Central memory CD8-positive, alpha-beta T cell (primary cell): ENCODE results near the gene WFDC11.
A peak's percentile ranks its signal among the peaks of the same experiment; 100 is the strongest.
"Not testable (repeated sequence)": the region's sequence is repeated elsewhere in the genome, so short reads cannot be mapped to it uniquely, and the experiment has no call there.

ENCODE experiments used
- ATAC-seq: fragments of 150-1000 bp; cut with Tn5 transposase; replicated peaks from 2 replicates; pipeline ENCODE4 v1.10.0; 2022; ENCODE audit warnings: mild to moderate bottlenecking, moderate FRiP score, moderate number of reproducible peaks; ENCODE audit not compliant: poor library complexity, severe bottlenecking; ENCODE audit errors: extremely low read depth
- DNase-seq, 2 donors: peaks; one replicate each; pipeline ENCODE4 v3.0.0; 2021; ENCODE audit warnings: low spot score in 2 of 2
- H3K27ac Mint-ChIP-seq: one replicate; pipeline ENCODE4 v1.8.0; 2022; ENCODE audit warnings: low read depth, mild to moderate bottlenecking, moderate library complexity, mixed read lengths
- H3K27me3 Mint-ChIP-seq: one replicate; pipeline ENCODE4 v1.8.0; 2022; ENCODE audit warnings: mixed read lengths
- H3K36me3 Mint-ChIP-seq: one replicate; pipeline ENCODE4 v1.8.0; 2022; ENCODE audit warnings: mild to moderate bottlenecking, moderate library complexity, mixed read lengths; ENCODE audit not compliant: insufficient read depth
- H3K4me1 Mint-ChIP-seq: one replicate; pipeline ENCODE4 v1.8.0; 2022; ENCODE audit warnings: mixed read lengths
- H3K4me3 Mint-ChIP-seq: one replicate; pipeline ENCODE4 v1.8.0; 2022; ENCODE audit warnings: mild to moderate bottlenecking, moderate library complexity, mixed read lengths
- H3K9me3 Mint-ChIP-seq: one replicate; pipeline ENCODE4 v1.8.0; 2022; ENCODE audit warnings: mixed read lengths

The WFDC11 gene

GRCh38 chr20:45647441-45648050 lies 22.5 kb downstream of the WFDC11 start:
- H3K4me3 Mint-ChIP-seq: no peak overlapping the region
- no peaks in the 10 kb centered on the region for H3K4me1 Mint-ChIP-seq
- peaks cover 45% of the 10 kb centered on the region for H3K27me3 Mint-ChIP-seq
- no peaks in the 10 kb centered on the region for H3K36me3 Mint-ChIP-seq
- no peak overlapping the region for H3K27ac Mint-ChIP-seq
- no peak for ATAC-seq
- H3K9me3 Mint-ChIP-seq: no peaks in the 10 kb centered on the region
- no peak for DNase-seq

DNA sequence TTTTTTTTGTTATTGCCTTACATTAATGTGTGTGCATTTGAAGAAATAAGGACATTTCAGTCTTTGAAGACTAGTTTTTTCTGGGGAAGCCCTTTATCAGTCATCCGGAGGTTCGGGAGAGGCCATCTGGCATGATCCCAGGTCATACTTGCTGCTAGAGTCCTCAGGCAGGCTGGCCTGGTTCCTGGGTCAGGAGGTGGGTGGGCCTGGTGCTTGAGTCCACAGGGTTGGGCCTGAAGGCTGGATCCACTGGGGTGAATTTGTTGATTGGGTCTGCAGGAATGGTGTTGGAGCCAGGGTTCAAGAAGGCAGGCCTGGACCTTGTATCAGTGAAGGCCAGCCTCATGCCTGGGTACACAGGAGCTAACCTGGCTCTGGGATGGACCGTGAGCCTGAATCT lies 23.2 kb downstream of the WFDC11 start:
- no peak for DNase-seq
- H3K9me3 Mint-ChIP-seq: no peaks in the 10 kb centered on the region
- no peaks in the 10 kb centered on the region for H3K4me1 Mint-ChIP-seq
- no peak overlapping the region for H3K4me3 Mint-ChIP-seq
- H3K36me3 Mint-ChIP-seq: no peaks in the 10 kb centered on the region
- no peak overlapping the region for H3K27ac Mint-ChIP-seq
- H3K27me3 Mint-ChIP-seq: peaks cover 46% of the 10 kb centered on the region
- no peak for ATAC-seq

GRCh38 chr20:45645869-45646268 lies 24.2 kb downstream of the WFDC11 start:
- not testable (repeated sequence) for H3K4me3 Mint-ChIP-seq, DNase-seq, H3K36me3 Mint-ChIP-seq, H3K27ac Mint-ChIP-seq, H3K9me3 Mint-ChIP-seq, H3K4me1 Mint-ChIP-seq, ATAC-seq
- peaks cover 43% of the 10 kb centered on the region for H3K27me3 Mint-ChIP-seq

- DNase-seq, H3K4me3 Mint-ChIP-seq, H3K27ac Mint-ChIP-seq, H3K9me3 Mint-ChIP-seq, H3K36me3 Mint-ChIP-seq, ATAC-seq, H3K4me1 Mint-ChIP-seq: not testable (repeated sequence)
- peaks cover 44% of the 10 kb centered on the region for H3K27me3 Mint-ChIP-seq
Observed at GRCh38 chr20:45641076-45641475, 29.0 kb downstream of the WFDC11 start.

DNA sequence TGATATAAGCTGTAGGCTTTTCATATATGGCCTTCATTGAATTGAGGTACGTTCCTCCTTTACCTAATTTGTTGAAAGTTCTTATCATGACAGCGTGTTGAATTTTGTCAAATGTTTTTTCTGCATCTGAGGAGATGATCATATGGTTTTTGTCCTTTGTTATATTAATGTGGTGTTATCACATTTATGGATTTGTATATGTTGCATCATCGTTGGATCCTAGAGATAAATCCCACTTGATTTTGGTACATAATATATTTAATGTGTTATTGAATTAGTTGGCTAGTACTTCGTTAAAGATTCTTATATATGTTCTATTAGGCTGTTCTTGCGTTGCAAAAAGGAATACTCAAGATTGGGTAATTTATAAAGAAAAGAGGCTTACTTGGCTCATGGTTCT lies 30.4 kb downstream of the WFDC11 start:
- Mint-ChIP-seq H3K27me3 (peaks cover 41% of the 10 kb centered on the region), H3K4me3 (no peak overlapping the region), H3K9me3 (no peaks in the 10 kb centered on the region), H3K36me3 (no peaks in the 10 kb centered on the region), H3K4me1 (no peaks in the 10 kb centered on the region), H3K27ac (no peak overlapping the region)
- ATAC-seq: no peak
- no peak for DNase-seq

DNA sequence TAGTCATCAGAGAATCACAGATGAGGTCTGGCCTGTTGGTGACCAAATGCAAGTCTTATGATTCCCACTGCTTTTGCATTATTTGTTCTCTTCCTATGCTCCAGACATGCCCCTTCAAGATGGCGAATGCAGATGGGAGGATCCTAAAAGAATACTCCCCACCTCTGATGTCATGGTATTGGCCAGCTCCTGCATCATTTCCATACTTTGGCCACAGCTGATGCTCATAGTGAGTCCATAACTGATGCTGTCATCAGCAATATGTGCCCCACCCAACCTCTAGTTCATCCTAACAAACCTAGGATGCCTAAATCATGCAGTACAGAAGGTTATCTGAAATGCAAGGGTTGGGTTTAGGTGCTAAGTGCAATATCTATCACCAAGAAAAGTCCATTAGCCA lies 33.5 kb downstream of the WFDC11 start:
- ATAC-seq: no peak

GRCh38 chr20:45631184-45631583 lies 38.9 kb downstream of the WFDC11 start, which contains the start of gene WFDC9:
WFDC9 (minus strand) TSS chr20:45631284; CDS start chr20:45610181, 21,103 bp downstream.
- ATAC-seq (no peak), DNase-seq (no peak)
- Mint-ChIP-seq H3K9me3 (no peaks in the 10 kb centered on the region), H3K27me3 (peaks cover 66% of the 10 kb centered on the region), H3K36me3 (no peaks in the 10 kb centered on the region), H3K4me1 (no peaks in the 10 kb centered on the region), H3K4me3 (no peak within 1 kb of the TSS), H3K27ac (no peak within 1 kb of the TSS)

More for the DNA sequence above, 33.5 kb downstream of the WFDC11 start:
- Mint-ChIP-seq H3K27ac (no peak overlapping the region), H3K27me3 (peaks cover 35% of the 10 kb centered on the region), H3K9me3 (no peaks in the 10 kb centered on the region), H3K4me3 (no peak overlapping the region), H3K36me3 (no peaks in the 10 kb centered on the region), H3K4me1 (no peaks in the 10 kb centered on the region)
- DNase-seq: no peak

DNA sequence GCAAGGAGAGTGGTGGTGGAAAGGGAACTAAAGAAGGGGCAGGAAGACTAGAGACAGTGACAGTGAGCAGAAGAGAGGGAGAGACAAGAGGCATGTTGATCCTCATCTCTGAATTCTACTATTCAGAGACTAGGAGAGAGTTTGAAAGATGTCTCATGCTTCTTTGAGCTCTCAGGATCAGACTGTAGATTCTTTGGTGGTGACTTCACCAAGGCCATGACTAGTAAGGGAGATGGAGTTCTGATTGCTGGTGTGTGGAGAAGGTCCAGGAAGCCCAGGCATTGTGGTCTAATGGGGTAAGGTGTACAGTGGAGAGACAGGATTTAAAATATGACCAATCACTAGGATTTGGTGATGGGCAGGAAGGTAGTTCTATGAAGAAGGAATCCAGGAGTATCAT lies 39.7 kb downstream of the WFDC11 start:
- peaks cover 67% of the 10 kb centered on the region for H3K27me3 Mint-ChIP-seq
- no peak for ATAC-seq
- H3K9me3 Mint-ChIP-seq: no peaks in the 10 kb centered on the region
- H3K27ac Mint-ChIP-seq: no peak overlapping the region
- H3K4me1 Mint-ChIP-seq: no peaks in the 10 kb centered on the region
- no peak overlapping the region for H3K4me3 Mint-ChIP-seq
- no peak for DNase-seq
- H3K36me3 Mint-ChIP-seq: no peaks in the 10 kb centered on the region

- H3K36me3 Mint-ChIP-seq: no peaks in the 10 kb centered on the region
- peaks cover 75% of the 10 kb centered on the region for H3K27me3 Mint-ChIP-seq
- no peak for DNase-seq
Observed at GRCh38 chr20:45629496-45630100, 40.4 kb downstream of the WFDC11 start, which contains the start of gene WFDC10A. WFDC10A (plus strand) TSS chr20:45629739; CDS start chr20:45629814, 75 bp downstream.

GRCh38 chr20:45626540-45626939 lies 43.5 kb downstream of the WFDC11 start:
- H3K27me3 Mint-ChIP-seq: peaks cover 61% of the 10 kb centered on the region
- H3K36me3 Mint-ChIP-seq: no peaks in the 10 kb centered on the region
- no peak overlapping the region for H3K4me3 Mint-ChIP-seq
- H3K27ac Mint-ChIP-seq: no peak overlapping the region
- no peak for ATAC-seq
- H3K9me3 Mint-ChIP-seq: no peaks in the 10 kb centered on the region
- no peaks in the 10 kb centered on the region for H3K4me1 Mint-ChIP-seq
- DNase-seq: no peak

More at GRCh38 chr20:45629496-45630100, 40.4 kb downstream of the WFDC11 start, which contains the start of gene WFDC10A:
- Mint-ChIP-seq H3K4me3 (no peak within 1 kb of the TSS), H3K27ac (no peak within 1 kb of the TSS), H3K4me1 (no peaks in the 10 kb centered on the region), H3K9me3 (no peaks in the 10 kb centered on the region)
- ATAC-seq: peak; percentile 52

DNA sequence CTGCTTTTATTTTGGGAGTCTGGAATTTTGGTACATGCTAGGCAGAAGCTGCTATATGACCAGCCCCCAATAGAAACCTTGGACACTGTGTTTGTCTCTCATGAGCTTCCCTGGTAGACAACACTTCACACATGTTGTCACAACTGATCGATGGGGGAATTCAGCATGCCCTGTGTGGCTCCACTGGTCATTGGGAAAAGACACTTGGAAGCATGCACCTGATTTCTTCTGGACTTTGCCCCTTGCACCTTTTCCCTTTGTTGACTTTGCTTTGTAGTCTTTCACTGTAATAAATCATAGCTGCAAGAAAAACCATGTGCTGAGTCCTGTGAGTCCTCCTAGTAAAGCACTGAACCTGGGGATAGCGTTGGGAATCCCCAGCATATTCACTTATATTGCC lies 48.4 kb downstream of the WFDC11 start:
- Mint-ChIP-seq H3K36me3 (no peaks in the 10 kb centered on the region), H3K27ac (no peak overlapping the region), H3K9me3 (no peaks in the 10 kb centered on the region), H3K27me3 (peaks cover 18% of the 10 kb centered on the region), H3K4me3 (no peak overlapping the region), H3K4me1 (no peaks in the 10 kb centered on the region)
- ATAC-seq (no peak), DNase-seq (no peak)

DNA sequence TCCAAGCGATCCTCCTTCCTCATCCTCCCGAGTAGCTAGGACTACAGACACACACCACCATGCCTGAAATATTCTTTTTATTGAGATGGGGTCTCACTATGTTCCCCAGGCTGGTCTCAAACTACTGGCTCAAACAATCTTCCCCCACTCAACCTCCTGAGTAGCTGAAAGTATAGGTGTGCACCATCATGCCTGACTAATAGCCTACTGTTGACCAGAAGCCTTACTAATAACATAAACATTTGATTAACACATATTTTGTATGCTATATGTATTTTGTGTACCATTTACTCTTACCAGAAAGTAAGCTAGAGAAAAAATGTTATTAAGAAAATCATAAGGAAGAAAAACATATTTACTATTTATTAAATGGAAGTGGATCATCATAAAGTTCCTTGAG lies 52.4 kb downstream of the WFDC11 start:
- H3K27ac Mint-ChIP-seq: no peak overlapping the region

GRCh38 chr20:45612314-45612713 lies 57.7 kb downstream of the WFDC11 start:
- H3K27me3 Mint-ChIP-seq: peaks cover 51% of the 10 kb centered on the region
- H3K4me1 Mint-ChIP-seq: no peaks in the 10 kb centered on the region
- no peak for DNase-seq
- no peaks in the 10 kb centered on the region for H3K36me3 Mint-ChIP-seq
- no peak for ATAC-seq
- H3K4me3 Mint-ChIP-seq: no peak overlapping the region
- no peak overlapping the region for H3K27ac Mint-ChIP-seq
- no peaks in the 10 kb centered on the region for H3K9me3 Mint-ChIP-seq

More for the DNA sequence above, 52.4 kb downstream of the WFDC11 start:
- ATAC-seq: no peak
- Mint-ChIP-seq H3K27me3 (peaks cover 6% of the 10 kb centered on the region), H3K36me3 (no peaks in the 10 kb centered on the region), H3K4me3 (no peak overlapping the region), H3K4me1 (no peaks in the 10 kb centered on the region), H3K9me3 (no peaks in the 10 kb centered on the region)
- DNase-seq: no peak
